ENCODE measurements around the gene LRRC42.
"Not testable (repeated sequence)": the region's sequence is repeated elsewhere in the genome, so short reads cannot be mapped to it uniquely, and the experiment has no call there.

The LRRC42 gene

DNA sequence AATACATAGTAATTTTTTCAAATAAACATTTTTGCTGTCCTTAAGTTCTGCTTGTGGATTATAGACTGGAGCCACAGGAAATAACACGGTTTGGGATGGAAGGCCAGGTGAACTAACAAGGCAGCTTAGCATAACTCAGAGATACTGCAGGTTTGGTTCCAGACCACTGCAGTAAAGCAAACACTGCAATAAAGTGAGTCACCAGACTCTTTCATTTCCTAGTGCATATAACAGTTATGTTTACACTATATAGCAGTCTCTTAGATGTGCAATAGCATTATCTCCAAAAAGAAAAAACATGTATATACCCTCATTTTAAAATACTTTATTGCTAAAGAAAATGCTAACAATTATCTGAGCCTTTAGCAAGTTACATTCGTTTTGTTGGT is 22.0 kb downstream of the LRRC42 start:
- no peak for DNase-seq

DNA sequence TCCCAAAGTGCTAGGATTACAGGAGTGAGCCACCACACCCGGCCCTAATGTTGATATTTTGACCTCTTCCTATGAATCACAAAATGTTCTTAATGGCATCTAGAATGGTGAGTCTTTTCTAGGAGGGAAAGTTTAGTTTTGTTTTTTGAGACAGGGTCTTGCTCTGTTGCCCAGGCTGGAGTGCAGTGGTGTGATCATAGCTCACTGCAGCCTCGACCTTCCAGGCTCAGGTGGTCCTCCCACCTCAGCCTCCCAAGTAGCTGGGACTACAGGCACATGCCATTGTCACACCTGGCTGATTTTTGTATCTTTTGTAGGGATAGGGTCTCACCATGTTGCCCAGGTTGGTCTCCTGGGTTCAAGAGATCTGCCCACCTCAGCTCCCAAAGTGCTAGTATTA is 23.2 kb downstream of the LRRC42 start:
- DNase-seq: not testable (repeated sequence)

DNA sequence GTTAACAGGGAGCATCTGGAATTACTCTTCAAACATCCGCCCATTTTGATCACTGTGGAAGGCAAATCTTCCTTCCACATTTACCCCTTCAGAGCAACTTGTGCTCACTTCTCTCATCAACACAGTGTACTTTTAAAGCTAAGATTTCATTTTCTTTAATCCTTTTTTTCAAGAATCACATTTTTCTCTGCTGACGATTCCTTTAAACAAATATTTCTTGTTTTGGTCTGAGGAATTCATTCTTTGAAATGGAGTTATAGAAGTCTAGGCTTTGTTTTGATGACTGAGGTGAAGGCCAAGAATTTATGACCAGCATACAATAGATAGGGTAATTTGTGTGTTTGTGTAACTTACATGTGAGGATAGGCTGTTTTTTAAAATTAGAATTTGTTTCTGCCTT is 25.6 kb downstream of the LRRC42 start:
- DNase-seq: no peak

DNA sequence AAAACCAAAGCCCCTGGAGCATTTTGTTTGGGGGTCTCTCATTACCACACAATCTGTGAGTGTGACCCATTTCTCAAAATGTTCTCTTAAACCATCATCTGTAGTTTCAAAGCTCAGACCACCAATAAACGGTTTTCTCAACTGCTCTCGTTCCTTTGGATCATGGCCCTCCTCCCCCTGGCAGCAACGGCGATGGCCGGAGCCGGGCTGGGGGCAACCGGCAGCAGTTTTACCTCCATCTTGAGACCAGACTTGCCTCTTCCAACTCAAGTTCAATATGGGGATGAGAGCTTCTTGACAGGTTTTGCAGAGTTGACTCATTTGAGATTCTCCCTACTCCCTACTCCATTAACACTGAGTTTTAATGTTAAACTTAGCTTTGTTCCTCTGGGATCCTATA is 29.7 kb downstream of the LRRC42 start:
- no peak for DNase-seq

DNA sequence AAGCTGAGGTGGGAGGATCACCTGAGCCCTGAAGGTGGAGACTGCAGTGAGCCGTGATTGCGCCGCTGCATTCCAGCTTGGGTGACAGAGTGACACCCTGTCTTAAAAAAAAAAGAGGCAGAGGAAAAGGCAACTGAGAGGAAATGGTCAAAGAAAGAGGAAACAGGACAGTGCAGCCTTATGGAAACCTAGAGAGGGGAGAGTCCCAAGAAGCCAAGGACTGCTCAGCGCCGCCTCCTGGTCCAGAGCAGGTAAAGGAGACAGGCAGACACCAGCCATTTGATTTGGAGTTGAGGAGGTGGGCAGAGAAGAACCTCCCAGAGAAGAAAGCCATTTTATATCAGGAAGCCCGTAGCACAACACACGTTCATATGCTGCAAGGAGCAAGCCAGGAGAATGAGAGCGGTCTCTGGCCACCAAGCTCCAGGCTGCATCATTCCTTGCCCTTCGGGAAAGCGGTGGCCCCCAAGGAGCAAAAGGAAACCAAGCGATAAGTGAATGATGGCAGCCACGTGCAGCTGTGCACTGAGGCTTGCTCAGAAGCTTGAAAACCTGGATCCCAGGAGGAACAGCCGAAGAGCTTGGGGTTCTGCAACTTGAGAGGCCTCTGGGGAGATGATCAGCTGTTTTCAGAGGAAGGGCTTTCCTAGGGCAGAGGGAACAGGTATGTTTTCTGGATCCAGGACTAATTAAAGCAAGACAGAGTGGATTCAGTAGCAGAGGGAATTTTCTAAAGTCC is 33.7 kb downstream of the LRRC42 start:
- no peak for DNase-seq

DNA sequence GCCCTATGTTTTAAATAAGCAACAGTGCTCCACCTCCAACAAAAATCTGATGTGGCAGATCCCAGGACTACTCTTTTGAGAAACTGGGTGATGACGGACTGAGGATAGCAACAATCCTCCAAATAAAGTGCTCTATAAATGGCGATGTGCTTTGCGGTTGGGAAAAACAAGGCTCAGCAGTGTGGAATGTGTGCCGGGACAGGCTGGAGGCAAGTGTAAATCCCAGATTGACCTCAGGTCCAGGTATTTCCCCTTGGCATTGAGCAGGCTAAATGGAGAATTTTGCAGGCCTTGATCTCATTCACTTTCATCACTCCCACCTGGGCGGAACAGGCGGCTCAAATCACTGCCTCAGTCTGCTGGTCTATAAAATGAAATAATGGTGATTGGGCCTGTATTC is 35.1 kb downstream of the LRRC42 start:
- no peak for DNase-seq

DNA sequence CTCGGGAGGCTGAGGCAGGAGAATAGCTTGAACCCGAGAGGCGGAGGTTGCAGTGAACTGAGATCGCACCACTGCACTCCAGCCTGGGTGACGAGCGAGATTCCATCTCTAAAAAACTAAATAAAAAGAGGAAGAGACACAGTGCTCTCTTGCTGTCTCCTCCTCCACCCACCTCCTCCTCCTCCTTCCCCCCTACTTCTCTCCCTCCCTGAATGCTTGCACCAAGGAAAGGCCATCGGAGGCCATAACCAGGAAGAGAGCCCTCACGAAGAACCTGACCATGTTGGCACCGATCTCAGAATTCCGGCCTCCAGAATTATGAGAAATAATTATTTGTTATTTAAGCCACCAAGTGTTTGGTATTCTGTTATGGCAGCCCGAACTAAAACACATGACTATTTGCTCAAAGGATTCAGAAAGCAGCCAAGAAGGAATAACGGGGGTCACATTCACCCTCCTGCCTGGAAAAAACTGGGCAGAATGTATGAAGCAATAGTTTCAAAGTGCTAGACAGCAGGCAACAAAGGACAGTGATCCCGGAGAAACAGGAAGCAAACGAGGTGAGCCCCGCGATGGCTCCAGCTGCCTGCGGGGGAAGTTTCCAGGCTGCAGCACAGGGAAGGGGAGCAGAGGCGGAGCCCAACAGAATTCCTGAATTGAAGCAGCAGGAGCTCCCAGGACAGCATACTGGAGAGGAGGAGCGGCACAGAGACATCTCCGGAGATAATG is 36.0 kb downstream of the LRRC42 start:
- DNase-seq: peak; percentile 43

DNA sequence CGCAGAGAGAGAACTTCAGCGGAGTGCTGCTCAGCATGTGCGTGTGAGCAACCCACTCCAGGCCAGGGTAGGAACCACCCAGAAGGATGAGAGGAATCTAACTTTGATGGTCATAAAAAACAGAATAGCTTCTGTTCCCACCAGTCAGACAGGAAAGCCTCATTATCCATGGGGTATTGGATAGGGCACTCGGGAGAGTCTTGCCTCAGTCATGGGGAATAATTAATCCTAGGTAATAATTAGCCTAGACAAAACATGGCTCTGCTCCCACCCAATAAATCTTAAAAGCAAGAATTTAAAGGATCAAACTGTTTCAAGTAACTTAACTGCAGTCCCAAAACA is 36.6 kb downstream of the LRRC42 start:
- no peak for DNase-seq

DNA sequence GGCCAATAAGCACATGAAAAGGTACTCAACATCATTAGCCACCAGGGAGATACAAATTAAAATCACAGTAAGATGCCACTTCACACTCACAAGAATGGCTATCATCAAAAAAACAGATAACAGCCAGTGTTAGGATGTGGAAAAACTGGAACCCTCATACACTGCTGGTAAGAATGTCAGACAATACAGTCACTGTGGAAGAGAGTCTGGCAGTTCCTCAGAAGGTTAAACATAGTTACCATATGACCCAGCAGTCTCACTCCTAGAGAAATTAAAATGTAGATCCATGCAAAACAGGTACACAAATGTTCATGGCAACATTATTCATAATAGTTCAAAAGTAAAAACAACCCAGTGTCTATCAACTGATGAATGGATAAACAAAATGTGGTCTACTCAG is 38.6 kb downstream of the LRRC42 start:
- DNase-seq: no peak

DNA sequence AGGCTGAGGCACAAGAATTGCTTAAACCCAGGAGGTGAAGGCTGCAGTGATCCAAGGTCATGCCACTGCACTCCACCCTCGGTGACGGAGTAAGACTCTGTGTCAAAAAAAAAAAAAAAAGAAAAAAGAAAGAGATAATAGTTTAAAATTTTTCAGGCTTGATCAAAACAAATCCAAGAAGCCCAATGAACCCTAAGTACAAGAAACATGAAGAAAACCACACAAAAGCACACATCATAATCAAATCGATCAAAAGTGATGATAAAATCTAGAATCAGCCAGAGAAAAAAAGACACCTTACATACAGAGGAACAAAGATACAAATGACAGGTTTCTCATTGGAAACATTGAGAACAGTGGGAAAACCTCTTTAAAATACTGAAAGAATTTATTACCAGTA is 40.3 kb downstream of the LRRC42 start:
- no peak for DNase-seq

DNA sequence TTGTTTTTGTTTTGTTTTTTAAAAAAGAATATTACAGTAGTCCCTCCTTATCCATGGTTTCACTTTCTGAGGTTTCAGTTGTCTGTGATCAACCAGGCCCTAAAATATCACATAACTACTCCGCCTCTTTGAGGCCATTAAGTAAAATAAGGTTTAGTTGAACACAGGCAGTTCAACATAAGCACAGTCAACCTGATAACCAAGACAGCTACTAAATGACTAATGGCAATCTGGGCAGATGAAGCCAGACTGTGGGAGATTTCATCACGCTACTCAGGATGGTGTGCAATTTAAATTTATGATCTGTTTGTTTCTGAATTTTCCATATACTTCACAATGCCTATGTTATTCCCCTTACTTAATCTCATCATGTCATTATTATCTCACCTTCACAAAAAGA is 41.7 kb downstream of the LRRC42 start:
- DNase-seq: no peak

DNA sequence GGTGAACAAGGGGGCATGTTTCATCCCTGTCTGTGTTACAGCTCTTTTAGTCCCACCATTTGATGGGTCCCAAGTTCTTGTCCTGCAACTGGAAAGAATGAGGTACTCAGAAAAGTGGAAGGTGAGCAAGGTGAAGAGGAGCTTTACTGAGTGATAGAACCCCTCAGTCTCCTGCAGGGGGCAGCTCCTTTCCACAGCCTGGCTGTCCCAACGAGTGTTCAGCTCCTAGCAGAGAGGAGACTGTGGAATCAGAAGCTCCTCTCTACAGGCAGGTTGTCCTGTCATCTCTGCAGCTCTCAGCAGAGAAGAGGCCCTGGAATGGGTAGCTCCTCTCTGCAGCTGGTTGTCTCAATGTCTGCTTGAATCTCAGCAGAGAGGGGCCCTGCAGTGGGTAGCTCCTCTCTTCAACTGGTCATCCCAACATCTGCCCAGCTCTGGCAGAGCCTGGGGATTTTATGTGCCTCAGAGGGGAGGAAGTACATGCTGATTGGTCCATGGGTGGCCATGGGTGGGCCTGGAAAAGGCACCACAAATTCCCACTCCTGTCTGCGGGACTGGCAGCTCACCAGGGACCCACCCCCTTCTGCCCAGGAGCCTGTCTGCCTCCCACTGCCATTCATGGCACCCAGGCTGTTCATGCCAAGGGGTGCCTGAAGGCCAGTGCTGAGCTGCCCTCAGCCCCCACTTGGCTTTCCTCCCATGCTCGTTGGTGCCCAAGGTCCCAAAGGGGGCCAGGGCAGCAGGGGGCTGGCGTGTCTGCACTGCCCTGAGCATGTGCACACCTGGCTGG is 46.1 kb downstream of the LRRC42 start:
- DNase-seq: no peak

DNA sequence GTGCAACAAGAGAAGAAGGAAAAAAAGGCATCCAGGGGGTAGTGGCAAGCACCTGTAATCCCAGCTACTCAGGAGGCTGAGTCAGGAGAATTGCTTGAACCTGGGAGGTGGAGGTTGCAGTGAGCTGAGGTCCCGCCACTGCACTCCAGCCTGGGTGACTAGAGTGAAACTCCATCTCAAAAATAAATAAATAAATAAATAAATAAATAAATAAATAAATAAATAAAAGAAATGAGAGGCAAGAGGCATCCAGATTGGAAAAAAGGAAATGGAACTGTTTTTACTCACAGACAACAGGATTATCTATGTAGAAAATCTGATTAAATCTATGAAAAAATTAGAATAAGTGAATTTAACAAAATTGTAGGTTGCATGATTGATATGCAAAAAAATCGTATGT is 48.4 kb downstream of the LRRC42 start:
- DNase-seq: not testable (repeated sequence)

DNA sequence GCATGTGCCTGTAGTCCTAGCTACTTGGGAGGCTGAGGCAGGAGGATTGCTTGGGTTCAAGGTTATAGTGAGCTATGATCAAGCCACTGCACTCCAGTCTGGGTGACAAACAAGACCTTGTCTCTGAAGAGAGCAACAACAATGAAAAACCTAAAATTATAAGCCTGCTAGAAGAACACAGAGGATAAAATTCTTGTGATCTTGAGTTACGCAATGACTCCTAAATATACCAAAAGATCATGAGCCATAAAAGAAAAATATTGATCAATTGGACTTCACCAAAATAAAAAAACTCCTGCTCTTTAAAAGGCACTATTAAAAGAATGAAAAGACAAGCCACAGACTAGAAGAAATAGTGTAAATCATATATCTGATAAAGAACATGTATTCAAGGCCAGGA is 49.5 kb downstream of the LRRC42 start:
- no peak for DNase-seq

DNA sequence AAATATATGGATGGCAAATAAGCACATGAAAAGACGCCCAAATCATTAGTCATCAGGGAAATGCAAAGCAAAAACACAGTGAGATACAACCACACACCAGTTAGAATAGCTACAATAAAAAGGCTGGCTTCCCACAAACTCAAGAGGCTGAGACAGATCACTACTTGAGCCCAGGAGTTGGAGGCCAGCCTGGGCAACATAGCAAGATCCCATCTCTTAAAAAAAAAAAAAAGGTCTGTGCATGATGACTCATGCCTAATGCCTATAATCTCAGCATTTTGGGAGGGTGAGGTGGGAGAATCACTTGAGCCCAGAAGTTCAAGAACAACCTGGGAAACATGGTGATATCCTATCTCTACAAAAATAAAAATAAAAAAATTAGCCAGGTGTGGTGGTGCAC is 52.1 kb downstream of the LRRC42 start:
- DNase-seq: no peak

DNA sequence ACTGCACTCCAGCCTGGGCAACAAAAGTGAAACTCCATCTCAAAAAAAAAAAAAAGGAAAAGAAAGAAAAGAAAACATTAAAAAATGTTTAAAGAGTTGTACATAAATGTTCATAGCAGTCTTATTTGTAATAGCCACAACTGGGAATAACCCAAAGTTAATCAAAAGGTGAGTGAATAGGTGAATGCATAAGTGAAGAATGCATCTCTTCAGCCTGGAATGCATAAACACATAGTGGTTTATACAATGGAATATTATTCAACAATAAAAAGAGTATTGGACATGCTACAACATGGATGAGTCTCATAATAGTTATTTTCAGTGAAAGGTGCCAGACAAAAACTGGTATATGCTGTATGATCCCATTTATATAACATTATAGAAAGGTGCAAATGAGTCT is 53.8 kb downstream of the LRRC42 start:
- DNase-seq: no peak

DNA sequence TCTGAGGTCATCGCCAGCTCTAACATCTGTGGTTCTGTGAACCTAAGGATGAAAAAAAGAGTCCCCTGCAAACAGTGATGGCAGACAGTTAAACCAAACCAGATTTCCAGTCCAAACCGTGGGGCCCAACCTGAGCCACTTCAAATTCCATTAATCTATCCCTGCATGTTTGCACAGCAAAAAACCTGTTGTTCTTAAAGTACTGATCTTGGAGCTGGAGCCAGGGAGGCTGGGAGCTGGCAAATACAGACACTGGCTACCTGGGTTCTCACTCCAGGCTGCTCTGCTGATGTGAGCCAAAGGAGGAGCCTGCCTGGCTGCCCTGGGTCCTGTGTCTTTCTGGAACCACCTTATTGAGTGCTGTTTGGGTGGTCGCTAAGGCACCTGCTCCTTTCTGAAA is 55.4 kb downstream of the LRRC42 start:
- peak; percentile 68 for DNase-seq

DNA sequence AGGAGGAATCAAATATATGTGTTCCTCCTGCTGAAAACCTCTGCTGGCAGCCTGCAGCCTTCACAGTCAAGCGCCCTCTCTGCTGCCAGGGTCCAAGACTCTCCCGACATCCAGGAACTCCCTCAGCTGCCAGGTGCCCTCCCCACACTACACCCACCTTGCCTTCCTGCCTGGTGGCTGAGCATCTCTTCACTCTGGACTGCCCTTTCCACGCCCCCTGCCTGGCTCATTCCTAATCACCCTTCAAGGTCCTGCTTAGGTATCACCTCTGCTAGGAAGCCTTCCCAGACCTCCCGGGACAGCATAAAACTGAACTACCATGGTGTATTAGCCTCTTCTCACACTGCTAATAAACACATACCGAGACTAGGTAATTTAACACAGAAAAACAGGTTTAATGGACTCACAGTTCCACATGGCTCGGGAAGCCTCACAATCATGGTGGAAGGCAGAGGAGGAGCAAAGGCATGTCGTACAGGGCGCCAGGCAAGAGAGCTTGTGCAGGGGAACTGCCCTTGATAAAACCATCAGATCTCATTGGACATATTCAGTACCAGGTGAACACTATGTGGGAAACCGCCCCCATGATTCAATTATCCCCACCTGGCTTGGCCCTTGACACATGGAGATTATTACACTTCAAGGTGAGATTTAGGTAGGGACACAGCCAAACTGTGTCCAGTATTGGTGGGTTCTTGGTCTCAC is 56.5 kb downstream of the LRRC42 start:
- no peak for DNase-seq

DNA sequence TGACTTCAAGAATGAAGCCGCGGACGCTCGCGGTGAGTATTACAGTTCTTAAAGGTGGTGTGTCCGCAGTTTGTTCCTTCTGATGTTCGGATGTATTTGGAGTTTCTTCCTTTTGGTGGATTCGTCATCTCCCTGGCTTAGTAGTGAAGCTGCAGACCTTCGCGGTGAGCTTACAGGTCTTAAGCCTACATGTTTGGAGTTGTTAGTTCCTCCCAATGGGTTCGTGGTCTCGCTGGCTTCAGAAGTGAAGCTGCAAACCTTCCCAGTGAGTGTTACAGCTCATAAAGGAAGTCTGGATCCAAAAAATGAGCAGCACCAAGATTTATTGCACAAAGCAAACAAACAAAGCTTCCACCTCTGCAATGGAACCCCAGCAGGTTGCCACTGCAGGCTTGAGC is 57.1 kb downstream of the LRRC42 start:
- no peak for DNase-seq

DNA sequence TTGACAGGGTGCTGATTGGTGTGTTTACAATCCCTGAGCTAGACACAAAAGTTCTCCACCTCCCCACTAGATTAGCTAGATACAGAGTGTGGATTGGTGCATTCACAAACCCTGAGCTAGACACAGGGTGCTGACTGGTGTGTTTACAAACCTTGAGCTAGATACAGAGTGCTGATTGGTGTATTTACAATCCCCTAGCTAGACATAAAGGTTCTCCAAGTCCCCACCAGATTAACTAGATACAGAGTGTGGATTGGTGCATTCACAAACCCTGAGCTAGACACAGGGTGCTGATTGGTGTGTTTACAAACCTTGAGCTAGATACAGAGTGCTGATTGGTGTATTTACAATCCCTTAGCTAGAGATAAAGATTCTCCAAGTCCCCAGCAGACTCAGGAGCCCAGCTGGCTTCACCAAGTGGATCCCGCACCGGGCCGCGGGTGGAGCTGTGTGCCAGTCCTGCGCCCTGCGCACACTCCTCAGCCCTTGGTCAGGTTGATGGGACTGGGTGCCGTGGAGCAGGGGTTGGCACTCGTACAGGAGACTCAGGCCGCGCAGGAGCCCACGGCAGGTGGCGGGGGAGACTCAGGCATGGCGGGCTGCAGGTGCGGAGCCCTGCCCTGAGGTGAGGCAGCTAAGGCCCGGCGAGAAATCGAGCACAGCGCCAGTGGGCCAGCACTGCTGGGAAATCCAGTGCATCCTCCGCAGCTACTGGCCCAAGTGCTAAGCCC is 57.8 kb downstream of the LRRC42 start:
- not testable (repeated sequence) for DNase-seq

DNA sequence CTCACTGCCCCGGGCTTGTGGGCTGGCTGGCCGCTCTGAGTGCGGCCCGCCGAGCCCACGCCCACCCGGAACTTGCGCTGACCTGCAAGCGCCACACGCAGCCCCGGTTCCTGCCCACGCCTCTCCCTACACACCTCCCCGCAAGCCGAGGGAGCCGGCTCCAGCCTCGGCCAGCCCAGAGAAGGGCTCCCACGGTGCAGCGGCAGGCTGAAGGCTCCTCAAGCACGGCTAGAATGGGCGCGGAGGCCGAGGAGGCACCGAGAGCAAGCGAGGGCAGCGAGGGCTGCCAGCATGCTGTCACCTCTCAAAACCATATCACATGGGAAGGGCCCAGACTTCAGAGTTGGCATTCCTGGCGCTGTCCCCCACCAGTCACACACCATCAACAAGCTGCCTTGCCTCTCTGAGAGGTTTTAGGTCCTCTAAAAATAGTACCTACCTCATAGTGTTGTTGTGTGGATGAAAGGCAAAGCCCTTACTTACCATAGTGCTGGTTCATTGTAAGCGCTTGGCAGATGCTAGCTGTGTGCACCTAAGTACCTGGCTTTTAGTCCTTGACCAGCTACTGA is 58.4 kb downstream of the LRRC42 start:
- DNase-seq: no peak

DNA sequence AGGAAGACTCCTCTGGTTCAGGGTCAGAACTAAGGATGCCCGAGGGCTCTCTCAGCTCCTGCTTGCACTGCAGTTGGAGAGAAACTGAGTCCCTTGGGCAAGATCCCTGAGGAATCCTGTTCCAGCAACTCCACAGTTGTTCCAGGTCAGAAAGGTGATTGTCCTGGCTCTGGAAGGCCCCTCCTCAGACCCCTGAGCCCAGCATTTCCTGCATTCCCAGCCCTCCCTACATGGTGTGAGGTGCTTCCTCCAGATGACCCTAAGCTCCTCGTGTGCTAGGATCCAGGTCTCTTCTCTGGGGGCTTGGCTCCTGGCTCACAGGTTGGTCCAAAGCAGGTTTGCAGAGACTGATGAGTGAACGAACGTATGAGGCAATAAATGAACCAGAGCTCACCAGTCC is 60.4 kb downstream of the LRRC42 start:
- DNase-seq: no peak
